ENCODE measurements around the gene MROH8.

GRCh38 chr20:37220731-37221130, 41.4 kb upstream of the MROH8 start:
- TF ChIP-seq CTCF (optimal IDR thresholded peaks at IDR 0.05 in 1 of 3, IDR thresholded peaks at IDR 0.05 in 1 of 3, conservative IDR thresholded peaks at IDR 0.05 in 1 of 3; ENCODE audit: extremely low read depth in 1 of 3, insufficient read depth in 2 of 3, low read length in 3 of 3) (no peak), EZH2 (IDR thresholded peaks at IDR 0.05; ENCODE audit: low read length) (no peak)

All from keratinocyte (primary cell).